Measurements from ENCODE around the gene ADIPOR2.
"Not testable (repeated sequence)": the region's sequence is repeated elsewhere in the genome, so short reads cannot be mapped to it uniquely, and the experiment has no call there.

- not testable (repeated sequence) for TF ChIP-seq YY1 (IDR thresholded peaks at IDR 0.05; ENCODE audit: insufficient read depth, insufficient read length); ZNF274 (IDR thresholded peaks at IDR 0.05; ENCODE audit: low read depth, low read length); SUZ12 (IDR thresholded peaks at IDR 0.05; ENCODE audit: extremely low read depth, insufficient read depth, insufficient read length)
Observed at GRCh38 chr12:1710870-1711269, 20.0 kb downstream of the ADIPOR2 start.
